Measurements from ENCODE around the gene ZKSCAN5. TPM values are rescaled to one million over a fixed set of nuclear protein-coding genes. Genes with fewer than 3 reads are reported as not detected.

Gene ZKSCAN5
- total and polyA plus RNA-seq, 2 experiments from 2014 or later, result 4.6 to 13.4 TPM

GRCh38 chr7:99551767-99552463 lies 47.5 kb downstream of the ZKSCAN5 start, which contains the start of gene FAM200A (continued):
- TF ChIP-seq ZNF462 (CRISPR knock-in tag; IDR thresholded peaks at IDR 0.05), result no peak

GRCh38 chr7:99553039-99553438 lies 48.6 kb downstream of the ZKSCAN5 start:
- DNase-seq (ENCODE audit: low spot score), result no peak
- Histone ChIP-seq H3K79me2 (replicated peaks; ENCODE audit: insufficient read depth) (peaks cover 38% of the 10 kb centered on the region), H3K4me3 (no peak overlapping the region), H3K27ac (ENCODE audit: low read depth) (no peak overlapping the region), H4K20me1 (replicated peaks; ENCODE audit: insufficient read depth) (peaks cover 2% of the 10 kb centered on the region; the same call in 1 of the 2 replicates), H3K36me3 (ENCODE audit: insufficient read depth) (no peaks in the 10 kb centered on the region; the same call in 1 of the 2 replicates), H3K4me1 (ENCODE audit: insufficient read depth) (peaks cover 12% of the 10 kb centered on the region), H3K9me2 (ENCODE audit: insufficient read depth) (no peaks in the 10 kb centered on the region), H2AFZ (no peak overlapping the region), H3K4me2 (no peak overlapping the region), H3F3A (replicated peaks; ENCODE audit: low read depth) (peaks cover 12% of the 10 kb centered on the region; the same call in 1 of the 2 replicates), H3K27me3 (ENCODE audit: insufficient read depth) (no peaks in the 10 kb centered on the region)
- Mint-ChIP-seq H3K4me1 (peaks cover 8% of the 10 kb centered on the region), H3K27ac (no peak overlapping the region), H3K36me3 (ENCODE audit: low read depth) (peaks cover 31% of the 10 kb centered on the region), H3K4me3 (no peak overlapping the region), H3K9me3 (peaks cover 16% of the 10 kb centered on the region; the same call in 2 of the 3 replicates), H3K27me3 (ENCODE audit: insufficient read depth, low read depth, poor library complexity) (peaks cover 3% of the 10 kb centered on the region)
- ATAC-seq, result no peak
- TF ChIP-seq EZH2 (IDR thresholded peaks at IDR 0.05; ENCODE audit: low read depth, unreplicated experiment), result no peak
- TF ChIP-seq REST (IDR thresholded peaks at IDR 0.05; ENCODE audit: unreplicated experiment), result no peak
- TF ChIP-seq STAT1 (IDR thresholded peaks at IDR 0.05; ENCODE audit: unreplicated experiment), result no peak
- TF ChIP-seq ZNF114 (CRISPR knock-in tag; IDR thresholded peaks at IDR 0.05), result no peak
- no peak for TF ChIP-seq JUNB (IDR thresholded peaks at IDR 0.05; ENCODE audit: unreplicated experiment)
- TF ChIP-seq EZH2phosphoT487 (IDR thresholded peaks at IDR 0.05; ENCODE audit: unreplicated experiment), result no peak
